HL-60 (cell line): ENCODE data around the gene KIF25.

Experiments
- GABPA ChIP-seq: IDR thresholded peaks from 2 replicates; pipeline ENCODE4 v1.6.1; 2012; ENCODE audit warnings: low read depth
- POLR2AphosphoS5 ChIP-seq: IDR thresholded peaks from 2 replicates; pipeline ENCODE4 v1.6.1; 2012; ENCODE audit warnings: low read depth
- SPI1 ChIP-seq: IDR thresholded peaks from 2 replicates; pipeline ENCODE4 v1.6.1; 2012; ENCODE audit warnings: low read depth, mild to moderate bottlenecking, borderline replicate concordance
- TF ChIP-seq, protein P1 (sequence below): IDR thresholded peaks from one replicate; pipeline ENCODE4 v1.5.1; 2011; ENCODE audit warnings: low read length, control low read depth, inconsistent platforms; ENCODE audit not compliant: insufficient read depth
- TF ChIP-seq, protein P2 (sequence below): IDR thresholded peaks from 2 replicates; pipeline ENCODE4 v1.6.1; 2012; ENCODE audit warnings: low read depth; ENCODE audit not compliant: insufficient replicate concordance

DNA sequence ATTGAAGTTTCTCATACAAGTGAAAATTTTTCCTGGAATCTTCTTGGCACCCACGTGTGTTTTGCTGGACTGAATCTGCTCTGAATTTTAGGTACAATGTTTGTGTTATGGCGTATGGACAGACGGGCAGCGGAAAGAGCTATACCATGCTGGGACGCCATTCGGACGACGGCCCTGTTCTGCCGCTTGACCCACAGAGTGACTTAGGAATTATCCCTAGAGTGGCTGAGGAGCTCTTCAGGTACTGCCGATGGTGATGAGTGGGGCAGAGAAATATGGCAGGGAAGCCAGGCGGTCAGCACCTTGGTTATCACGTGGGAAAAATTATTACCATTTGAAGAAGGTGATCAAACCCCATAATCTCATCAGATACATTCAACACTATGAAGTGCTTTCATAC is 36.3 kb downstream of the KIF25 start:
- no peak for TF ChIP-seq POLR2AphosphoS5
- TF ChIP-seq, protein P1, sequence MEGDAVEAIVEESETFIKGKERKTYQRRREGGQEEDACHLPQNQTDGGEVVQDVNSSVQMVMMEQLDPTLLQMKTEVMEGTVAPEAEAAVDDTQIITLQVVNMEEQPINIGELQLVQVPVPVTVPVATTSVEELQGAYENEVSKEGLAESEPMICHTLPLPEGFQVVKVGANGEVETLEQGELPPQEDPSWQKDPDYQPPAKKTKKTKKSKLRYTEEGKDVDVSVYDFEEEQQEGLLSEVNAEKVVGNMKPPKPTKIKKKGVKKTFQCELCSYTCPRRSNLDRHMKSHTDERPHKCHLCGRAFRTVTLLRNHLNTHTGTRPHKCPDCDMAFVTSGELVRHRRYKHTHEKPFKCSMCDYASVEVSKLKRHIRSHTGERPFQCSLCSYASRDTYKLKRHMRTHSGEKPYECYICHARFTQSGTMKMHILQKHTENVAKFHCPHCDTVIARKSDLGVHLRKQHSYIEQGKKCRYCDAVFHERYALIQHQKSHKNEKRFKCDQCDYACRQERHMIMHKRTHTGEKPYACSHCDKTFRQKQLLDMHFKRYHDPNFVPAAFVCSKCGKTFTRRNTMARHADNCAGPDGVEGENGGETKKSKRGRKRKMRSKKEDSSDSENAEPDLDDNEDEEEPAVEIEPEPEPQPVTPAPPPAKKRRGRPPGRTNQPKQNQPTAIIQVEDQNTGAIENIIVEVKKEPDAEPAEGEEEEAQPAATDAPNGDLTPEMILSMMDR, result no peak
- TF ChIP-seq, protein P2, sequence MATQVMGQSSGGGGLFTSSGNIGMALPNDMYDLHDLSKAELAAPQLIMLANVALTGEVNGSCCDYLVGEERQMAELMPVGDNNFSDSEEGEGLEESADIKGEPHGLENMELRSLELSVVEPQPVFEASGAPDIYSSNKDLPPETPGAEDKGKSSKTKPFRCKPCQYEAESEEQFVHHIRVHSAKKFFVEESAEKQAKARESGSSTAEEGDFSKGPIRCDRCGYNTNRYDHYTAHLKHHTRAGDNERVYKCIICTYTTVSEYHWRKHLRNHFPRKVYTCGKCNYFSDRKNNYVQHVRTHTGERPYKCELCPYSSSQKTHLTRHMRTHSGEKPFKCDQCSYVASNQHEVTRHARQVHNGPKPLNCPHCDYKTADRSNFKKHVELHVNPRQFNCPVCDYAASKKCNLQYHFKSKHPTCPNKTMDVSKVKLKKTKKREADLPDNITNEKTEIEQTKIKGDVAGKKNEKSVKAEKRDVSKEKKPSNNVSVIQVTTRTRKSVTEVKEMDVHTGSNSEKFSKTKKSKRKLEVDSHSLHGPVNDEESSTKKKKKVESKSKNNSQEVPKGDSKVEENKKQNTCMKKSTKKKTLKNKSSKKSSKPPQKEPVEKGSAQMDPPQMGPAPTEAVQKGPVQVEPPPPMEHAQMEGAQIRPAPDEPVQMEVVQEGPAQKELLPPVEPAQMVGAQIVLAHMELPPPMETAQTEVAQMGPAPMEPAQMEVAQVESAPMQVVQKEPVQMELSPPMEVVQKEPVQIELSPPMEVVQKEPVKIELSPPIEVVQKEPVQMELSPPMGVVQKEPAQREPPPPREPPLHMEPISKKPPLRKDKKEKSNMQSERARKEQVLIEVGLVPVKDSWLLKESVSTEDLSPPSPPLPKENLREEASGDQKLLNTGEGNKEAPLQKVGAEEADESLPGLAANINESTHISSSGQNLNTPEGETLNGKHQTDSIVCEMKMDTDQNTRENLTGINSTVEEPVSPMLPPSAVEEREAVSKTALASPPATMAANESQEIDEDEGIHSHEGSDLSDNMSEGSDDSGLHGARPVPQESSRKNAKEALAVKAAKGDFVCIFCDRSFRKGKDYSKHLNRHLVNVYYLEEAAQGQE, result no peak
- no peak for TF ChIP-seq GABPA
- TF ChIP-seq SPI1, result no peak
